PFSK-1 (cell line): ENCODE data around the gene ABCB9.

Experiments
- FOXP2 ChIP-seq: optimal IDR thresholded peaks from 2 replicates; pipeline ENCODE3; 2011; ENCODE audit warnings: borderline replicate concordance, control low read depth, inconsistent platforms; ENCODE audit not compliant: insufficient read depth; ENCODE audit errors: extremely low read length, extremely low read depth
- POLR2AphosphoS5 ChIP-seq: IDR thresholded peaks from 2 replicates; pipeline ENCODE4 v1.6.1; 2012; ENCODE audit warnings: low read depth, mild to moderate bottlenecking, control low read depth, low read length, moderate library complexity
- REST ChIP-seq, 2 experiments: IDR thresholded peaks; 2 replicates each; pipeline versions ENCODE4 v1.6.1 to v1.8.0; 2011 to 2012; ENCODE audit warnings: low read depth in 2 of 2, low read length in 2 of 2, control low read depth in 1 of 2, inconsistent platforms in 1 of 2, mild to moderate bottlenecking in 1 of 2, moderate library complexity in 1 of 2; ENCODE audit not compliant: insufficient read depth in 1 of 2
- SIN3A ChIP-seq: IDR thresholded peaks from 2 replicates; pipeline ENCODE4 v1.6.1; 2012; ENCODE audit warnings: mild to moderate bottlenecking, low read length, moderate library complexity, borderline replicate concordance; ENCODE audit not compliant: insufficient read depth
- TAF1 ChIP-seq: IDR thresholded peaks from 2 replicates; pipeline ENCODE4 v1.6.1; 2012; ENCODE audit warnings: low read length, control low read depth, borderline replicate concordance; ENCODE audit not compliant: insufficient read depth

GRCh38 chr12:122977153-122977552 is 10.9 kb upstream of the ABCB9 start:
- TF ChIP-seq REST (IDR thresholded peaks at IDR 0.05; ENCODE audit: insufficient read depth in 1 of 2, low read depth in 2 of 2, low read length in 2 of 2) (no peak), POLR2AphosphoS5 (no peak), TAF1 (no peak), SIN3A (no peak), FOXP2 (no peak)
